Activated naive CD4-positive, alpha-beta T cell treated with anti-CD3 and anti-CD28 coated beads, Interleukin-2, amount 50 U/mL, for 72 hours (primary cell): ENCODE results near the gene TMEM161A. TPM values are rescaled to one million over a fixed set of nuclear protein-coding genes. Genes with fewer than 3 reads are reported as not detected.
"Not testable (repeated sequence)": the region's sequence is repeated elsewhere in the genome, so short reads cannot be mapped to it uniquely, and the experiment has no call there.

ENCODE experiments used
- ATAC-seq, 2 donors: fragments of 150-1000 bp; cut with Tn5 transposase; 2 replicates each; pipeline ENCODE4 v1.10.0; 2021; ENCODE audit warnings: mild to moderate bottlenecking in 2 of 2, moderate library complexity in 2 of 2
- DNase-seq, 2 donors: peaks; one replicate each; pipeline ENCODE4 v3.0.0; 2021 to 2022; ENCODE audit warnings: low spot score in 2 of 2
- H3K27ac Mint-ChIP-seq, 2 donors: one replicate each; pipeline ENCODE4 v1.8.0; 2022; ENCODE audit warnings: mild to moderate bottlenecking in 2 of 2, mixed read lengths in 2 of 2
- H3K36me3 Mint-ChIP-seq, 2 donors: one replicate each; pipeline ENCODE4 v1.8.0; 2022; ENCODE audit warnings: mixed read lengths in 2 of 2
- H3K9me3 Mint-ChIP-seq, 2 donors: one replicate each; pipeline ENCODE4 v1.8.0; 2022; ENCODE audit warnings: mixed read lengths in 2 of 2
- total RNA-seq, 2 donors: library from RNA; stranded (reverse); gene quantifications; one replicate each; pipeline ENCODE4 v1.2.3, GENCODE V29; 2022

TMEM161A gene
- total RNA-seq: 10 to 100 TPM; 22.9 to 28.2 TPM

GRCh38 chr19:19138109-19138981 lies at the start of gene TMEM161A:
TMEM161A (minus strand) TSS chr19:19138478; CDS start chr19:19138428, 50 bp downstream.
- peak; percentile 96 to 99 for DNase-seq
- Mint-ChIP-seq H3K27ac (peak within 1 kb of the TSS; percentile 99), H3K9me3 (peaks cover 0 to 4% of the 10 kb centered on the region in 2 donors), H3K36me3 (peaks cover 7 to 9% of the 10 kb centered on the region in 2 donors)
- peak; percentile 100 for ATAC-seq

- DNase-seq (no peak), ATAC-seq (no peak)
- H3K27ac Mint-ChIP-seq: peak overlapping the region; percentile 44 to 70
- peaks cover 21% of the 10 kb centered on the region in 2 donors for H3K36me3 Mint-ChIP-seq
- H3K9me3 Mint-ChIP-seq: no peaks in the 10 kb centered on the region
These were observed 48.5 kb upstream of the TMEM161A start for GRCh38 chr19:19186742-19187141.

DNA sequence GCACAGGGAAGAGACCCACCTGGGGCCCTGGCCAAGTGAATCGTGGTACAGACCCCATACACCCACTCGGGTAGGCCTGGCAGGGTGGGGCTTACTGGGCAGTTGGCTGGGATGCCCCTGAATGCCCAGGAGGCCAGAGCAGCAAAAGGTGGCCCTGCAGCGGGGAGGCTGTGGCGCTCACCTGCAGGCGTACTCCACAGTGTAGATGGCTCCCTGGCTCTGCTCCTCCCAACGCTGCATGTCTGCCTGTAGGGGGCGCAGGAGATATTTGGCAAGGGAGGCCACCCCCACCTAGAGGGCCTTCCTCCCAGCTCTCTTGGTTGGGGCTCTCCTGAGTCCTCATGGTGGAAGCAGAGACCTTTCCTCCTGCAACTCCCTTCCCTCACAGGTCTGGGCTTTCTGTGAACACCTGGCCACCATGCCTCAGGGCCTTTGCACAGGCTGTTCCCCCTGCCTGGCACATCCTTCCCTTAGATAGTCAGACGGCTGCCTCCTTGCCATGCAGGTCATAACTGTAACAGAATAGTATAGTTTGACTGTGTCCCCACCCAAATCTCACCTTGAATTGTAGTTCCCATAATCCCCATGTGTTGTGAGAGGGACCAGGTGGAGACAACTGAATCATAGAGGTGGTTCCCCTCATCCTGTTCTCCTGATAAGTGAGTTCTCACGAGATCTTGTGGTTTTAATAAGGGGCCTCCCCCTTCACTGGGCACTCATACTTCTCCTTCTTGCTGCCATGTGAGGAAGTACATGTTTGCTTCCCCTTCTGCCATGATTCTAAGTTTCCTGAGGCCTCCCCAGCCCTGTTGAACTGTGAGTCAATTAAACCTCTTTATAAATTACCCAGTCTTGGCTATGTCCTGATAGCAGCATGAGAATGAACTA lies 47.8 kb upstream of the TMEM161A start:
- Mint-ChIP-seq H3K9me3 (no peaks in the 10 kb centered on the region), H3K36me3 (peaks cover 18 to 20% of the 10 kb centered on the region in 2 donors), H3K27ac (peak overlapping the region; percentile 44 to 70)
- peak; percentile 92 to 95 for ATAC-seq
- peak; percentile 73 to 74 for DNase-seq

- DNase-seq (no peak), ATAC-seq (no peak)
- no peaks in the 10 kb centered on the region for H3K9me3 Mint-ChIP-seq
- H3K36me3 Mint-ChIP-seq: peaks cover 6 to 12% of the 10 kb centered on the region in 2 donors
- no peak overlapping the region for H3K27ac Mint-ChIP-seq
These were observed 43.3 kb upstream of the TMEM161A start for GRCh38 chr19:19181488-19181998.

DNA sequence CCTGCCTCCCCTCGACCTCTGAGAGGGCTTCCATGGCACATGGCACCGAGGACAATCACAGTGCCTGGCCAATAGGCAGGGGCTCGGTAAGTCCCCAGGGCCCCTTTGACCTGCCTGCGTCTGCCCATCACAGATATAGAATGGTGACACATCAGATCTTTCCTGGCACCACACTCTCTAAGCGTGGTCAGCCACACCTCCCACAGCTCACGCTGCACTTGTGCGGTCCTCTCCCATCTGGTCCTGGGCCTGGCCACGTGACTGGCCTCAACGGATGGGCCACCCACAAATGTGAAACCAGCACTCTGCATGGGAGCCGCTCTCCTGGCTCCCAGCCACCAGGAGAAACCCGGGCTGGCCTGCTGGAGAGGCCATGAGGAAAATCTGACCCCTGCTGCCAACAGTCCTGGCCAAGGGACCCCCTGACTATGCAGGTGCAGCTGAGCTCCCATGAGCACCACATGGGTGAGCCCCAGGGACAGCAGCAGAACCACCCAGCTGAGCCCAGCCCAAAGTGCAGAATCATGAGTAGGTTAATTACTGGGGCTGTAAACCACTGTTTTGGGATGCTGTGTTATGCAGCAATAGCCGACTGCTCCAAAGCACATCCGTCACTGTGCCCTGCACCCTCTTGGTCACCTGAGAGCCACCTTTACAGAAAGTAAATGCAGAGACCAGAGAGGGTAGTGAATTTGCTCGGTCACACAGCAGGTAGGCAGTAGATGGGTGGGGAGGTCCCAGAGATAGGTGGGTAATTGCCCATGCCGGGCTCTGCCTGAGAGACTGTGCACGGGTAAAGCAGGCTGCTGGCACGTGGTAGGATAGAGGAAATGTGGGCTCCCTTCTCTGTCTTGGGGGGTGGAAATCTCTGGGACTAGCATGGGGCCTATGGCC lies 41.5 kb upstream of the TMEM161A start:
- Mint-ChIP-seq H3K9me3 (no peaks in the 10 kb centered on the region), H3K36me3 (peaks cover 0 to 6% of the 10 kb centered on the region in 2 donors), H3K27ac (peak overlapping the region in 1 of 2 donors; percentile 52)
- ATAC-seq (peak in 1 of 2 donors; percentile 25), DNase-seq (no peak)

- Mint-ChIP-seq H3K27ac (peak overlapping the region; percentile 36 to 57), H3K9me3 (no peaks in the 10 kb centered on the region), H3K36me3 (peaks cover 0 to 6% of the 10 kb centered on the region in 2 donors)
- no peak for DNase-seq
- ATAC-seq: no peak
These were observed 38.7 kb upstream of the TMEM161A start for GRCh38 chr19:19176950-19177349.

GRCh38 chr19:19173243-19173642 lies 35.0 kb upstream of the TMEM161A start:
- H3K9me3 Mint-ChIP-seq, H3K36me3 Mint-ChIP-seq, DNase-seq, H3K27ac Mint-ChIP-seq, ATAC-seq: not testable (repeated sequence)

- no peak for DNase-seq
- Mint-ChIP-seq H3K36me3 (no peaks in the 10 kb centered on the region), H3K27ac (no peak overlapping the region), H3K9me3 (no peaks in the 10 kb centered on the region)
- ATAC-seq: no peak
These were observed 33.7 kb upstream of the TMEM161A start for GRCh38 chr19:19171821-19172532.

DNA sequence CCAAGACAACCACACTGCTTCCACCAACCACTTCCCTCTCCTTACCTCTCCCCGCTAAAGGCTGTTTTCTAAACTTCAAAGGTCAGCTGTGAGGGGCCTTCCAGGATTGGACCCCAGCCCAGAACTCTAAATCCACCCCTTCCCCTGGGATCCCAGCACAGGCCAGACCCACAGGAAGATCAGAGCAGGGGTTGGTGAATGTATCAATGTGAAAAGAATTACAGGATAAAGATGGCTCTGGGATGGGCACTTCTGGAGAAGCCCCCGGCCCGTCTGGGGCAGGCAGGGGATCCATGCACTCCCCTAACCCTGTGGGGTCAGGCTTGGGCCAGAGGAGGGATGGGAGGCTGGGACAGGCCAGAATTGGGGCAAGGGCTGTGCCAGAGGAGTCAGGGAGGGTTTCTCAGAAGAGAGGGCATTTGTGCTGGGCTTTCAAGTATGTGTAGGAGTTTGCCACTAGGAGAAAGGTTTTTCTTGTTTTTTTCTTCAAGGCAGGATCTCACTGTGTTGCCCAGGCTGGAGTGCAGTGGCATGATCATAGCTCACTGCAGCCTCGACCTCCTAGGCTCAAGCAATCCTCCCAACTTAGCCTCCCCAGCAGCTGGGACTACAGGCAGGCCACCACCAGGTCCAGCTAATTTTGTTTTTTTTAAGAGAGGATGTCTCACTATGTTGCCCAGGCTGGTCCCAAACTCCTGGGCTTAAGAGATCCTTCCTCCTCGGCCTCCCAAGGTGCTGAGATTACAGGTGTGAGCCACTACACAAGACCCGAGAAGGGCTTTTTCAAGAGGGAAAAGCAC lies 32.8 kb upstream of the TMEM161A start:
- ATAC-seq (no peak), DNase-seq (no peak)
- Mint-ChIP-seq H3K36me3 (no peaks in the 10 kb centered on the region), H3K9me3 (no peaks in the 10 kb centered on the region), H3K27ac (peak overlapping the region; percentile 3 to 11)

DNA sequence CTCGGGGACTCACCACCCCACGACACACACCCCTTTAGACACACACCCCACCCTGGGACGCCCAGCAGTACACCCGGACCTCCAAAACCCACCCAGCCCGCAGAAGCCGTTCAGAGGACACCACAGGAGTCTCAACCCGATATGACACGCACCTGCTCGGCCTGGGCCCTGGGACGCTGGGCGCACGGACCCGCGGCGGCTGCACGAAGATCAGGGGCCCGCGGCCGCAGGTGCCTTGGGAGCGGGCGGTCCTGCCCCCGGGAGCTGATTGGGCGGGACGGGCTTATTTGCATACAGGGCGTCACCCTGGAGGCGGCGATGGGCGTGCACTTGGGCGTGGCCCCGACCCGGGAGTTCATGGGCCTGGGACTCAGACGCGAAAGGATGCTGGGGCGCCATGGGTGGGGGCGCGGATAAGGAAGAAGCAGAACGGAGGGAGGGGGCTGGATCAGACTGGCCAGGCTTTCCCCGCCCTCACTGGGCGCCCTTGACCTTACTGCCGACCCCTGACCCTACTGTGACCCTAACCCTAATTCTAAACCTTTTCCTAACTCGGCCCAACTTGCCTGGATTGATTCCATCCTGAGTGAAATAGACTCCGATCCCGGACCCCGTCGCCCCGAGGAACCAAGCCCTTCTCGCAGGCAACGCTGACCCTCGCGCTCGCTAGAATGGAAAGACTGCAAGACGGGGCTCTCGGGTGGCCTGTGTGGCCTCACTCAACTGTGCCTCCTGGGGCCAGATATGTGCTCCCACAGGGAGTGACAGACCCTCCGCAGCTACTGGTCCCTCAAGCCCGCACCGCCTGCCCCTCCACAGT lies 32.0 kb upstream of the TMEM161A start, which contains the start of gene MEF2B:
Gene MEF2B, minus strand, starts transcription at position 211 of the 820 bp plus-strand sequence. CDS start 19,528 bp downstream, outside the sequence.
- no peaks in the 10 kb centered on the region for H3K36me3 Mint-ChIP-seq
- H3K27ac Mint-ChIP-seq: peak within 1 kb of the TSS; percentile 3 to 11
- no peaks in the 10 kb centered on the region for H3K9me3 Mint-ChIP-seq
- DNase-seq (peak in 1 of 2 donors; percentile 82), ATAC-seq (peak; percentile 82 to 97)

- ATAC-seq: no peak
- no peak overlapping the region for H3K27ac Mint-ChIP-seq
- no peaks in the 10 kb centered on the region for H3K9me3 Mint-ChIP-seq
- no peak for DNase-seq
- no peaks in the 10 kb centered on the region for H3K36me3 Mint-ChIP-seq
These were observed 31.2 kb upstream of the TMEM161A start for GRCh38 chr19:19169236-19170052.

DNA sequence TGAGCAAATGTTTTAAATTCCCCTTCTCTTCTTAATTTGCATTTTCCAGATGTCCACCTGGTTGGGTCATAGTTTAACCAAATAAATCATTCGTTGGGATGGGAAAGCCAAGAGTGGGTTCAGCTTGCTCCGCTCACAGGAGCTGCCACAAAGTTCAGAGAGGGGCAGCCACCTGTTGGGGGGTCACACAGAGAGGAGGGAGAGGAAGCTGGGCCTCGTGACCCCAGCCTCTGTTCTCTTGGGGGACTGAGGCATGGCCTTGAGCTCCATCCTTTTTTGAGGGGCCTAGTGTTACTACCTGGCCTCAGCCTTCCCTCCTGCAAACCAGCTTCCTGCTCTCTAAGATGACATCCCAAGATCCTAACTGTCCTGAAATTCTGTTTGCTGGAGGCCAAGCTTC lies 29.3 kb upstream of the TMEM161A start:
- Mint-ChIP-seq H3K9me3 (no peaks in the 10 kb centered on the region), H3K36me3 (no peaks in the 10 kb centered on the region), H3K27ac (no peak overlapping the region)
- ATAC-seq: no peak
- DNase-seq: no peak

GRCh38 chr19:19165396-19165795 lies 27.1 kb upstream of the TMEM161A start:
- H3K36me3 Mint-ChIP-seq: no peaks in the 10 kb centered on the region
- DNase-seq (no peak), ATAC-seq (no peak)
- no peak overlapping the region for H3K27ac Mint-ChIP-seq
- H3K9me3 Mint-ChIP-seq: no peaks in the 10 kb centered on the region
